Neuronal stem cell (in vitro differentiated cells): Measurements from ENCODE around the gene SH2D4B.
A peak's percentile ranks its signal among the peaks of the same experiment; 100 is the strongest.

ENCODE experiments used
- DNase-seq: peaks from one replicate; pipeline ENCODE4 v3.0.0-alpha.2; 2013; ENCODE audit warnings: low spot score
- H2AFZ ChIP-seq: one replicate; pipeline ENCODE4 v1.6.1; 2013; ENCODE audit warnings: mild to moderate bottlenecking, low read length, inconsistent platforms
- H2AK5ac ChIP-seq: 2 replicates; pipeline ENCODE4 v1.6.1; 2013; ENCODE audit warnings: low read depth, mild to moderate bottlenecking, inconsistent platforms, low read length, moderate library complexity, mixed read lengths
- H2BK120ac ChIP-seq: 2 replicates; pipeline ENCODE4 v1.6.1; 2013; ENCODE audit warnings: low read depth, mild to moderate bottlenecking, inconsistent platforms, low read length, moderate library complexity, mixed read lengths
- H2BK12ac ChIP-seq: one replicate; pipeline ENCODE4 v1.6.1; 2013; ENCODE audit warnings: low read length, inconsistent platforms
- H2BK15ac ChIP-seq: 2 replicates; pipeline ENCODE4 v1.6.1; 2013; ENCODE audit warnings: mild to moderate bottlenecking, low read length, inconsistent platforms, mixed read lengths
- H2BK5ac ChIP-seq: one replicate; pipeline ENCODE4 v1.6.1; 2013; ENCODE audit warnings: inconsistent platforms, mild to moderate bottlenecking, low read length, moderate library complexity
- H3K14ac ChIP-seq: one replicate; pipeline ENCODE4 v1.6.1; 2013; ENCODE audit warnings: low read length, inconsistent platforms
- H3K18ac ChIP-seq: 2 replicates; pipeline ENCODE4 v1.6.1; 2013; ENCODE audit warnings: low read length, inconsistent platforms
- H3K23ac ChIP-seq: 2 replicates; pipeline ENCODE4 v1.6.1; 2013; ENCODE audit warnings: low read depth, mild to moderate bottlenecking, mixed read lengths, low read length, inconsistent platforms; ENCODE audit not compliant: poor library complexity
- H3K27ac ChIP-seq: replicated peaks from 3 replicates; pipeline ENCODE4 v1.5.1; 2013; ENCODE audit warnings: low read length, inconsistent platforms
- H3K27me3 ChIP-seq, 3 experiments: 2 replicates each; pipeline ENCODE4 v1.6.1; 2013; ENCODE audit warnings: low read length in 3 of 3, mild to moderate bottlenecking in 2 of 3, inconsistent platforms in 1 of 3, low read depth in 1 of 3, mixed read lengths in 1 of 3, moderate library complexity in 1 of 3; ENCODE audit not compliant: control insufficient read depth in 3 of 3, insufficient read depth in 3 of 3
- H3K36me3 ChIP-seq, 2 donors: replicated peaks in 1 of 2; 2 replicates each; pipeline ENCODE4 v1.6.1; 2013; ENCODE audit warnings: low read length in 2 of 2; ENCODE audit not compliant: control insufficient read depth in 2 of 2, insufficient read depth in 2 of 2
- H3K4ac ChIP-seq: 2 replicates; pipeline ENCODE4 v1.6.1; 2013; ENCODE audit warnings: inconsistent platforms, mild to moderate bottlenecking, low read length, moderate library complexity
- H3K4me1 ChIP-seq, 2 donors: 1 replicate in 1 of 2; 2 replicates in 1 of 2; pipeline ENCODE4 v1.6.1; 2013; ENCODE audit warnings: low read length in 2 of 2, low read depth in 1 of 2; ENCODE audit not compliant: control insufficient read depth in 2 of 2, insufficient read depth in 1 of 2
- H3K4me2 ChIP-seq: one replicate; pipeline ENCODE4 v1.6.1; 2013; ENCODE audit warnings: mild to moderate bottlenecking, low read length, inconsistent platforms; ENCODE audit not compliant: insufficient read depth, poor library complexity, severe bottlenecking
- H3K4me3 ChIP-seq, 2 donors: 2 replicates each; pipeline ENCODE4 v1.5.1; 2013; ENCODE audit warnings: low read length in 2 of 2, mild to moderate bottlenecking in 2 of 2, inconsistent platforms in 1 of 2, moderate library complexity in 1 of 2
- H3K79me1 ChIP-seq: one replicate; pipeline ENCODE4 v1.6.1; 2013; ENCODE audit warnings: low read depth, mild to moderate bottlenecking, inconsistent platforms, low read length, moderate library complexity
- H3K9ac ChIP-seq: one replicate; pipeline ENCODE4 v1.6.1; 2013; ENCODE audit warnings: mild to moderate bottlenecking, low read depth, low read length, inconsistent platforms; ENCODE audit not compliant: poor library complexity
- H3K9me3 ChIP-seq, 2 donors: replicated peaks in 1 of 2; 2 replicates each; pipeline versions ENCODE3 to v1.6.1; 2013; ENCODE audit warnings: low read length in 2 of 2, mild to moderate bottlenecking in 2 of 2, inconsistent platforms in 1 of 2, low read depth in 1 of 2, mixed read lengths in 1 of 2, moderate library complexity in 1 of 2; ENCODE audit not compliant: control insufficient read depth in 2 of 2, insufficient read depth in 1 of 2
- H4K8ac ChIP-seq: one replicate; pipeline ENCODE4 v1.6.1; 2013; ENCODE audit warnings: low read depth, mild to moderate bottlenecking, inconsistent platforms, low read length, moderate library complexity
- H4K91ac ChIP-seq: one replicate; pipeline ENCODE4 v1.6.1; 2013; ENCODE audit warnings: low read length, low read depth, mild to moderate bottlenecking, inconsistent platforms; ENCODE audit not compliant: poor library complexity
- WGBS, 2 donors: extraction: QIAGEN DNeasy Blood & Tissue Kit; methylation state at CpG; one replicate each; pipeline ENCODE4 v1.1.7; 2013; ENCODE audit warnings: missing lambda C conversion rate in 2 of 2, mixed read lengths in 1 of 2; ENCODE audit not compliant: insufficient read length in 2 of 2, insufficient replicate concordance in 1 of 2; ENCODE audit errors: extremely low coverage in 2 of 2; 5-methylcytosine and 5-hydroxymethylcytosine counted together

Gene SH2D4B

GRCh38 chr10:80540618-80540980 lies 2.9 kb downstream of the SH2D4B start:
- H3K79me1 ChIP-seq: peaks cover 2% of the 10 kb centered on the region
- no peak overlapping the region for H2BK12ac ChIP-seq
- no CpG with 5 or more reads among the region's 9 CpGs for WGBS, 2 donors
- H3K4me1 ChIP-seq: peaks cover 0 to 16% of the 10 kb centered on the region in 2 donors
- no peak overlapping the region for H3K27ac ChIP-seq
- no peak overlapping the region for H3K14ac ChIP-seq
- no peak overlapping the region for H3K23ac ChIP-seq
- peaks cover 0 to 3% of the 10 kb centered on the region in 2 donors for H3K9me3 ChIP-seq
- H2BK15ac ChIP-seq: no peak overlapping the region
- no peak overlapping the region for H2AFZ ChIP-seq
- peaks cover 0 to 1% (median 0%) of the 10 kb centered on the region in 3 experiments for H3K27me3 ChIP-seq
- H3K9ac ChIP-seq: no peak overlapping the region
- no peak for DNase-seq
- H3K4ac ChIP-seq: no peak overlapping the region
- no peak overlapping the region for H3K18ac ChIP-seq
- no peak overlapping the region for H3K4me3 ChIP-seq
- no peak overlapping the region for H2BK120ac ChIP-seq
- H4K8ac ChIP-seq: no peak overlapping the region
- no peak overlapping the region for H2AK5ac ChIP-seq
- H3K36me3 ChIP-seq: no peaks in the 10 kb centered on the region
- H3K4me2 ChIP-seq: no peak overlapping the region
- H4K91ac ChIP-seq: no peak overlapping the region
- H2BK5ac ChIP-seq: no peak overlapping the region

GRCh38 chr10:80540981-80541750 lies 3.5 kb downstream of the SH2D4B start:
- Histone ChIP-seq H2BK12ac (no peak overlapping the region), H3K18ac (peak overlapping the region; percentile 81), H3K4ac (no peak overlapping the region), H3K4me1 (peaks cover 0 to 16% of the 10 kb centered on the region in 2 donors), H2AFZ (no peak overlapping the region), H3K27ac (no peak overlapping the region), H4K8ac (no peak overlapping the region), H2BK120ac (no peak overlapping the region), H4K91ac (no peak overlapping the region), H3K9me3 (peaks cover 0 to 3% of the 10 kb centered on the region in 2 donors), H3K79me1 (peaks cover 2% of the 10 kb centered on the region), H3K27me3 (peaks cover 0 to 1% (median 0%) of the 10 kb centered on the region in 3 experiments), H2AK5ac (no peak overlapping the region), H2BK15ac (no peak overlapping the region), H3K4me2 (no peak overlapping the region), H2BK5ac (no peak overlapping the region), H3K14ac (no peak overlapping the region), H3K4me3 (no peak overlapping the region), H3K23ac (no peak overlapping the region), H3K36me3 (no peaks in the 10 kb centered on the region), H3K9ac (no peak overlapping the region)
- DNase-seq: no peak
- WGBS, 2 donors: no CpG with 5 or more reads among the region's 11 CpGs

- Histone ChIP-seq H3K9me3 (peaks cover 0 to 3% of the 10 kb centered on the region in 2 donors), H3K79me1 (no peaks in the 10 kb centered on the region), H3K4me1 (peaks cover 0 to 12% of the 10 kb centered on the region in 2 donors), H2BK15ac (no peak overlapping the region), H3K4ac (no peak overlapping the region), H2AFZ (no peak overlapping the region), H3K18ac (no peak overlapping the region), H2AK5ac (no peak overlapping the region), H4K8ac (no peak overlapping the region), H3K23ac (no peak overlapping the region), H3K4me2 (no peak overlapping the region), H2BK12ac (no peak overlapping the region), H3K9ac (no peak overlapping the region), H3K36me3 (no peaks in the 10 kb centered on the region), H3K27ac (no peak overlapping the region), H2BK120ac (no peak overlapping the region), H4K91ac (no peak overlapping the region), H3K4me3 (no peak overlapping the region), H2BK5ac (no peak overlapping the region), H3K27me3 (peaks cover 0 to 2% (median 0%) of the 10 kb centered on the region in 3 experiments), H3K14ac (no peak overlapping the region)
- WGBS, 2 donors: no CpG with 5 or more reads among the region's 4 CpGs
- DNase-seq: no peak
These were observed 4.4 kb downstream of the SH2D4B start for GRCh38 chr10:80542053-80542452.

GRCh38 chr10:80542652-80543318 lies 5.1 kb downstream of the SH2D4B start:
- Histone ChIP-seq H4K8ac (no peak overlapping the region), H3K9ac (no peak overlapping the region), H3K79me1 (no peaks in the 10 kb centered on the region), H2BK5ac (no peak overlapping the region), H3K4ac (no peak overlapping the region), H3K27ac (no peak overlapping the region), H3K14ac (no peak overlapping the region), H2BK120ac (no peak overlapping the region), H3K36me3 (no peaks in the 10 kb centered on the region), H3K27me3 (peaks cover 0 to 3% (median 0%) of the 10 kb centered on the region in 3 experiments), H3K4me3 (peak overlapping the region in 1 of 2 donors; percentile 37), H3K9me3 (peaks cover 0 to 3% of the 10 kb centered on the region in 2 donors), H2BK15ac (no peak overlapping the region), H3K18ac (no peak overlapping the region), H3K4me2 (no peak overlapping the region), H4K91ac (no peak overlapping the region), H3K4me1 (peaks cover 0 to 7% of the 10 kb centered on the region in 2 donors), H2AFZ (no peak overlapping the region), H2AK5ac (no peak overlapping the region), H2BK12ac (no peak overlapping the region), H3K23ac (no peak overlapping the region)
- no CpG with 5 or more reads among the region's 19 CpGs for WGBS, 2 donors
- no peak for DNase-seq
